Cardiac muscle cell (in vitro differentiated cells and primary cell): ENCODE measurements around the gene MIA3. TPM values are rescaled to one million over a fixed set of nuclear protein-coding genes. Genes with fewer than 3 reads are reported as not detected.
A peak's percentile ranks its signal among the peaks of the same experiment; 100 is the strongest.

Experiments used
- DNase-seq, 2 donors: peaks; one replicate each; pipeline versions ENCODE4 v3.0.0 to v3.0.0-alpha.2; 2010 to 2017; ENCODE audit warnings: low read depth in 1 of 2, low spot score in 1 of 2
- H3K27ac ChIP-seq: fragments of 200-600 bp; sonication (generic); 2 replicates; pipeline ENCODE4 v1.5.1; 2016
- H3K27me3 ChIP-seq: fragments of 200-600 bp; sonication (generic); 2 replicates; pipeline ENCODE4 v1.6.0; 2016; ENCODE audit warnings: control low read depth
- H3K36me3 ChIP-seq: fragments of 200-600 bp; sonication (generic); 2 replicates; pipeline ENCODE4 v1.5.1; 2016; ENCODE audit warnings: control low read depth
- H3K4me1 ChIP-seq: fragments of 200-600 bp; sonication (generic); 2 replicates; pipeline ENCODE4 v1.8.1; 2017; ENCODE audit warnings: low read depth, mild to moderate bottlenecking, mixed run types
- H3K4me3 ChIP-seq: fragments of 200-600 bp; sonication (generic); 2 replicates; pipeline ENCODE4 v1.5.1; 2016; ENCODE audit warnings: mild to moderate bottlenecking
- H3K9me3 ChIP-seq: fragments of 200-600 bp; sonication (generic); 2 replicates; pipeline ENCODE4 v1.5.1; 2017; ENCODE audit warnings: low read depth, mild to moderate bottlenecking, control low read depth
- polyA plus RNA-seq: library from polyadenylated mRNA; unstranded; fragments of >200 nt; fragmentation: Nextera tagmentation; extraction: Ambion mirVana; gene quantifications from 2 replicates; pipeline ENCODE4 v1.2.1, GENCODE V29; 2016
- total RNA-seq: library from RNA; depleted of rRNA; stranded (reverse); fragments of >200 nt; gene quantifications from 2 replicates; pipeline ENCODE4 v1.2.3, GENCODE V29; 2016
- TF ChIP-seq, protein P1 (sequence below): IDR thresholded peaks from 2 replicates; pipeline ENCODE4 v1.5.1; 2012; ENCODE audit warnings: low read depth, mild to moderate bottlenecking, low read length

The MIA3 gene
- total and polyA plus RNA-seq, 2 experiments from 2014 or later, result 32.9 to 38.5 TPM

DNA sequence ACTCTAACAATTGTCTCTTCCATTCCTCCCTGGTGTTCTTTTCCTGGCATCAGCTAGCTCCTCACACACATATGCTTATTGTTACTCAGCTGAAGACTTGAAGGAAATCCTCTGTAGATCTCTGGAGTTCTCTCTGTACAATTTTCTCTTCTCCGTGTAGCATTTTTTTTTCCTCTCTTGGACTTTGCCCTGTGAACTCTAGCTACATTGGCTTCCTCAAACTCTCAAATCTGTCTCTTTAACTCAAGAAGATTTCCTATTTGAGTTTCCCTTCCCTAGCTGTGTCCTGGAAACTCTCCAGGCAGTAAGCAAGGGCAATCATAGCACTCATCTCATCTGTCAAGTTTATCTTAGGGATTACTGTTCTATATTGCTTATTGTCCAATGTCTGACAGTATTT, 4.3 kb upstream of the MIA3 start:
- H3K36me3 ChIP-seq, result no peaks in the 10 kb centered on the region
- DNase-seq, result no peak
- no peak overlapping the region for H3K27ac ChIP-seq
- no peak overlapping the region for H3K4me3 ChIP-seq
- TF ChIP-seq, protein P1, sequence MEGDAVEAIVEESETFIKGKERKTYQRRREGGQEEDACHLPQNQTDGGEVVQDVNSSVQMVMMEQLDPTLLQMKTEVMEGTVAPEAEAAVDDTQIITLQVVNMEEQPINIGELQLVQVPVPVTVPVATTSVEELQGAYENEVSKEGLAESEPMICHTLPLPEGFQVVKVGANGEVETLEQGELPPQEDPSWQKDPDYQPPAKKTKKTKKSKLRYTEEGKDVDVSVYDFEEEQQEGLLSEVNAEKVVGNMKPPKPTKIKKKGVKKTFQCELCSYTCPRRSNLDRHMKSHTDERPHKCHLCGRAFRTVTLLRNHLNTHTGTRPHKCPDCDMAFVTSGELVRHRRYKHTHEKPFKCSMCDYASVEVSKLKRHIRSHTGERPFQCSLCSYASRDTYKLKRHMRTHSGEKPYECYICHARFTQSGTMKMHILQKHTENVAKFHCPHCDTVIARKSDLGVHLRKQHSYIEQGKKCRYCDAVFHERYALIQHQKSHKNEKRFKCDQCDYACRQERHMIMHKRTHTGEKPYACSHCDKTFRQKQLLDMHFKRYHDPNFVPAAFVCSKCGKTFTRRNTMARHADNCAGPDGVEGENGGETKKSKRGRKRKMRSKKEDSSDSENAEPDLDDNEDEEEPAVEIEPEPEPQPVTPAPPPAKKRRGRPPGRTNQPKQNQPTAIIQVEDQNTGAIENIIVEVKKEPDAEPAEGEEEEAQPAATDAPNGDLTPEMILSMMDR, result no peak
- no peaks in the 10 kb centered on the region for H3K4me1 ChIP-seq
- H3K27me3 ChIP-seq, result peaks cover 22% of the 10 kb centered on the region
- no peaks in the 10 kb centered on the region for H3K9me3 ChIP-seq

DNA sequence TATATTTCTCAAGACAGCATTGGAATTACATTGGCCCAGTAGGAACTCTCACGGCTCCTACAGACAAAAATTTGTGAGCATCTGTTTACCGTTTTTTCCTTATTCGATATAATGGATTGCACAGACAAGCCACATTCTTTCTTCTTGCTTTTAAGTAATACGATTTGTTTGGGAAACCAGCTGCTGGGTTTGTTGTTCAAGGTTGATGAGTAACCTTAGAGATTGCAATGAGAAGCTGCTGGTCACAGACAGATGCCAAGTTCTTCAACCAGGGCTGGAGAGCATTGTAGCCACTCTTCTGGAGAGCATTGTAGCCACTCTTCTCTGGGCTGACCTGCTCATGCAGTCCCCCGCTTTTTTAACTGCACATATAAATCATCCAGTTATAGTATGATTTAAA, 1.4 kb upstream of the MIA3 start:
- no peaks in the 10 kb centered on the region for H3K36me3 ChIP-seq
- no peaks in the 10 kb centered on the region for H3K9me3 ChIP-seq
- TF ChIP-seq, protein P1, result no peak
- DNase-seq, result peak in 1 of 2 donors; percentile 56
- H3K27me3 ChIP-seq, result peaks cover 22% of the 10 kb centered on the region
- no peak overlapping the region for H3K4me3 ChIP-seq
- peaks cover 3% of the 10 kb centered on the region for H3K4me1 ChIP-seq
- no peak overlapping the region for H3K27ac ChIP-seq

DNA sequence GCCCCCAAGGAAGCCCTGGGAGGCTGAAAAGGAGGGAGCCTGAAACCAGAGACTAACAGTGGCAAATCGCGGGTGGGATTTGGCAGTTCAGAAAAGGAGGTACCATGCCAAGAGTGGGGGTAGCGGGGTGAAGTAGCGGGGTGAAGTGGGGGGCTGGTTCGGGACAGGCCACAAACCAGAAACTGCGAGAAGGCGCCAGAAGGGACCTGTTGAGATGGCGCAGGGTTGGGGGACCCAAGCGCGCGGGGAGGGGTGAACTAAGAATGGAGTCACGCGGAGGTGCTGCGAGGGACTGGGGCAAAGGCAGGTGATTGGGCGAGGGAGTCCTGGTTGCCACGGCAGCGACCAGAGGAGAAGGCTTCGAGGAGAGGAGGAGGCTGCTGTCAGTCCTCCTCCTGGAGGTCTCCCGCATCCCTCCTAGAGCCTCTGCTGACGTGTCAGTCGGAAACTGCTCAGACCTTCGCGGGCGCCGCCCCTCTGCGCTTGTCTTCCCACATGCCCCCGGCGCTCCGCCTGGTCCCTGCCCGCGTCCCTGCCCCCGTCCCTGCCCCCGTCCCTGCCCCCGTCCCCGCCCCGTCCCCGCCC, 438 bp upstream of the MIA3 start:
- DNase-seq, result peak; percentile 96 to 100
- peaks cover 6% of the 10 kb centered on the region for H3K36me3 ChIP-seq
- TF ChIP-seq, protein P1, result no peak
- peaks cover 3% of the 10 kb centered on the region for H3K4me1 ChIP-seq
- H3K4me3 ChIP-seq, result peak overlapping the region; percentile 27
- no peak overlapping the region for H3K27ac ChIP-seq
- H3K27me3 ChIP-seq, result peaks cover 17% of the 10 kb centered on the region
- H3K9me3 ChIP-seq, result no peaks in the 10 kb centered on the region

DNA sequence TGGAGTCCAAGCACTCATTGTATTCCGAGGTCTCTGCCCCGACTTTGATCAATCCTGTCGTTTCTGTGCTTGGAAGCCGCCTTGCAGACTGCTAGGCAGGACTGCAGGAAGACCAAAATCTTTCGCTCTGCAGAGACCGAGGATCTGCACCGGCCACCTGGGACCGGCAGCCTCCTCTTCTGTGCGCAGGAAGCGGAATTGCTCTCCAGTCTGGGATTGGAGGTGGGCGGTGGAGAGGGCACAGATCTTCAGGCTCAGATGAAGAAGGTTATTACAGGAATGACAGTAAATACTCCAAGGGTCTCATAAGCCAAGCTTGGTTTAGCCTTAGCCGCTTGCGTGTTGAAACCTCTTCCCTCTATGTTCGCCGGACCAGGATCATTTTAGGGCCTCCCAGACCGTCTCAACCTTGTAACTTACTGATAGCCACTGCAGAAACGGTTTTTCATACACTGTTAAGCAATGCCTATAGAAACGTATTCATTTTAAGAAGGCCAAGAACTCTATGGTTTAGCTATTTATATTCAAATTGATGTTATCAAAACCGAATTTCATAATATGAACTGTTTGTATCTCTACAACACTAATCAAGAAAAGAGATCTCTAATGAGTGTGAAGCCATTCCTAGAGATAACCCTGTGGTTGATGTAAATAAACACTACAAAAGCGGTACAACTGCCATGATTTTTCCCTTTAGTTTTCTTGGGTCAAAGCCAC, 1.1 kb downstream of the MIA3 start:
- Histone ChIP-seq H3K9me3 (no peaks in the 10 kb centered on the region), H3K27me3 (peaks cover 4% of the 10 kb centered on the region), H3K4me1 (peaks cover 3% of the 10 kb centered on the region), H3K36me3 (peaks cover 15% of the 10 kb centered on the region), H3K4me3 (peak overlapping the region; percentile 97), H3K27ac (no peak overlapping the region)
- TF ChIP-seq, protein P1, result no peak
- DNase-seq, result peak; percentile 43 to 46

DNA sequence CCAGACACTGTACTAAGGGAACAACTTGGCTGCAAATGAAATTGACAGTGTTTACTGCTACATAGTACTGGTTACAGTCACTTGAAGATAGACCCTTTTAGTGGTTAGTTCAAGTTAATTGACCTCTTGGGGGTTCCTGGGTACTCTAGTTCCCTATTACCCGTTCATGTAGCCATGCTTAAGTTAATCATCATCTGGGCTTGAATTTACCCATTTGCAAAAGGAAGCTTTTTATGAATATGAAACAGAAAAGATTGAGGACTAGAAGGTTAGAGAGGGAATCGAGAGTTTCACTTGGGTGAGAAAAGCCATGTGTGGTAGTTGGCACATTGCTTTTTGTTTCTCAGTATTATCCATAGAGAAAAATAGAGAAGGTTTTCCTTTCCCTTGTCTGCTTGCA, 2.7 kb downstream of the MIA3 start:
- H3K9me3 ChIP-seq, result no peaks in the 10 kb centered on the region
- peaks cover 27% of the 10 kb centered on the region for H3K36me3 ChIP-seq
- no peak overlapping the region for H3K4me3 ChIP-seq
- H3K27ac ChIP-seq, result no peak overlapping the region
- peaks cover 3% of the 10 kb centered on the region for H3K4me1 ChIP-seq
- DNase-seq, result no peak
- H3K27me3 ChIP-seq, result no peaks in the 10 kb centered on the region
- TF ChIP-seq, protein P1, result no peak
